CD8-positive, alpha-beta memory T cell (primary cell): ENCODE data around the gene TMX1. TPM values are rescaled to one million over a fixed set of nuclear protein-coding genes. Genes with fewer than 3 reads are reported as not detected.
A peak's percentile ranks its signal among the peaks of the same experiment; 100 is the strongest.

Experiments
- CTCF ChIA-PET: fragments of 350-600 bp; sonication (Branson Sonifier 250); formaldehyde crosslinking; loops from one replicate; lab custom pipeline; 2021; ENCODE audit warnings: antibody characterized with exemption; lab: Charles Lee
- POLR2A ChIA-PET: fragments of 350-600 bp; sonication (Branson Sonifier 250); formaldehyde crosslinking; loops from one replicate; lab custom pipeline; 2021; ENCODE audit warnings: antibody characterized with exemption; lab: Charles Lee
- DNase-seq, 5 donors: peaks; one replicate each; pipeline versions ENCODE4 v3.0.0 to v3.0.0-alpha.2; 2020 to 2022; ENCODE audit warnings: mixed read lengths in 1 of 5
- H3K27ac ChIP-seq: one replicate; pipeline ENCODE4 v1.7.0; 2013; ENCODE audit warnings: low read depth, mild to moderate bottlenecking, low read length, moderate library complexity
- H3K27me3 ChIP-seq: 2 replicates; pipeline ENCODE4 v1.7.0; 2013; ENCODE audit warnings: low read length, mild to moderate bottlenecking; ENCODE audit not compliant: insufficient read depth, poor library complexity, severe bottlenecking
- H3K36me3 ChIP-seq: 2 replicates; pipeline ENCODE4 v1.7.0; 2013; ENCODE audit warnings: mild to moderate bottlenecking, low read length, moderate library complexity; ENCODE audit not compliant: insufficient read depth
- H3K4me1 ChIP-seq: 2 replicates; pipeline ENCODE4 v1.7.0; 2013; ENCODE audit warnings: mild to moderate bottlenecking, low read length, moderate library complexity; ENCODE audit not compliant: insufficient read depth
- H3K4me3 ChIP-seq: 2 replicates; pipeline ENCODE4 v1.7.0; 2013; ENCODE audit warnings: mild to moderate bottlenecking, low read length
- H3K9me3 ChIP-seq: 2 replicates; pipeline ENCODE4 v1.7.0; 2013; ENCODE audit warnings: mild to moderate bottlenecking, low read length
- H3K27ac Mint-ChIP-seq, 8 donors: one replicate each; pipeline ENCODE4 v1.8.0; 2020 to 2021; ENCODE audit warnings: mixed read lengths in 8 of 8, mild to moderate bottlenecking in 6 of 8, inconsistent platforms in 3 of 8, moderate library complexity in 3 of 8
- H3K27me3 Mint-ChIP-seq, 2 donors: one replicate each; pipeline ENCODE4 v1.8.0; 2020 to 2021; ENCODE audit warnings: mixed read lengths in 2 of 2, mild to moderate bottlenecking in 1 of 2, moderate library complexity in 1 of 2
- H3K36me3 Mint-ChIP-seq, 3 donors: one replicate each; pipeline ENCODE4 v1.8.0; 2020 to 2021; ENCODE audit warnings: mixed read lengths in 3 of 3, inconsistent platforms in 1 of 3, mild to moderate bottlenecking in 1 of 3
- H3K4me1 Mint-ChIP-seq, 3 donors: one replicate each; pipeline ENCODE4 v1.8.0; 2020 to 2021; ENCODE audit warnings: mixed read lengths in 3 of 3, inconsistent platforms in 1 of 3, mild to moderate bottlenecking in 1 of 3
- H3K4me3 Mint-ChIP-seq, 7 donors: one replicate each; pipeline ENCODE4 v1.8.0; 2020 to 2021; ENCODE audit warnings: mixed read lengths in 7 of 7, mild to moderate bottlenecking in 6 of 7, moderate library complexity in 4 of 7, inconsistent platforms in 2 of 7
- H3K9me3 Mint-ChIP-seq, 5 donors: one replicate each; pipeline ENCODE4 v1.8.0; 2020 to 2022; ENCODE audit warnings: mixed read lengths in 5 of 5, mild to moderate bottlenecking in 3 of 5, moderate library complexity in 2 of 5, inconsistent platforms in 1 of 5
- polyA plus RNA-seq: library from polyadenylated mRNA; unstranded; fragments of 300-500 nt; fragmentation: Illumina TruSeq; gene quantifications from one replicate; pipeline ENCODE4 v1.2.3, GENCODE V29; 2021
- total RNA-seq, 2 experiments: library from RNA; stranded (reverse); gene quantifications; one replicate each; pipeline ENCODE4 v1.2.3, GENCODE V29; 2021

The TMX1 gene
- total and polyA plus RNA-seq, 3 experiments from 2014 or later, result 43.3 to 55.1 (median 51.8) TPM

DNA sequence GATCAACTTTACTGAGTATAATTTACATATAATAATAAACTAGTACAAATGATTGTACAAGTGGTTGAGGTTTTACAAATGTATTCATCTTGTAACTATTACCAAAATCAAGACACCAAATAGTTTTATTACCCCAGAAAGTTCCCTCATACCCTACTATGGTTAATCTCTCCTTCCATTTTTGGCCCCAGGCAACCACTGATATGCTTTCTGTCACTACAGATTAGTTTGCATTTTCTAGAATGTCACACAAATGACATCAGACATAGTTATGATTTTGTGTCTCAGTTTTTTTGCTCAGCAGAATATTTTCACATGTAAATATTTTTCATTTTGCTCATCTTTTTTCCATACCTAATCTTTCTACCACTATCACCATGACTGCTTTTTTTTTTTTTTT lies 49.1 kb downstream of the TMX1 start:
- peaks cover 0 to 2% (median 0%) of the 10 kb centered on the region in 3 donors for H3K36me3 Mint-ChIP-seq
- Histone ChIP-seq H3K27ac (no peak overlapping the region), H3K36me3 (no peaks in the 10 kb centered on the region), H3K27me3 (no peaks in the 10 kb centered on the region), H3K4me1 (no peaks in the 10 kb centered on the region), H3K4me3 (no peak overlapping the region), H3K9me3 (no peaks in the 10 kb centered on the region)
- no peaks in the 10 kb centered on the region for H3K27me3 Mint-ChIP-seq
- POLR2A ChIA-PET, result no interaction called here
- no peak for DNase-seq
- no peak overlapping the region for H3K27ac Mint-ChIP-seq
- H3K4me3 Mint-ChIP-seq, result no peak overlapping the region
- H3K9me3 Mint-ChIP-seq, result no peaks in the 10 kb centered on the region
- H3K4me1 Mint-ChIP-seq, result no peaks in the 10 kb centered on the region
- CTCF ChIA-PET, result no interaction called here

- ChIA-PET CTCF (no interaction called here), POLR2A (no interaction called here)
- H3K36me3 ChIP-seq, result no peaks in the 10 kb centered on the region
- no peaks in the 10 kb centered on the region for H3K9me3 Mint-ChIP-seq
- no peaks in the 10 kb centered on the region for H3K9me3 ChIP-seq
- no peak overlapping the region for H3K4me3 ChIP-seq
- no peaks in the 10 kb centered on the region for H3K27me3 Mint-ChIP-seq
- no peaks in the 10 kb centered on the region for H3K27me3 ChIP-seq
- H3K4me1 ChIP-seq, result no peaks in the 10 kb centered on the region
- H3K27ac Mint-ChIP-seq, result no peak overlapping the region
- no peak for DNase-seq
- H3K4me3 Mint-ChIP-seq, result no peak overlapping the region
- no peaks in the 10 kb centered on the region for H3K4me1 Mint-ChIP-seq
- no peak overlapping the region for H3K27ac ChIP-seq
- H3K36me3 Mint-ChIP-seq, result peaks cover 0 to 2% (median 0%) of the 10 kb centered on the region in 3 donors
These were observed 50.1 kb downstream of the TMX1 start for GRCh38 chr14:51290132-51290531.

DNA sequence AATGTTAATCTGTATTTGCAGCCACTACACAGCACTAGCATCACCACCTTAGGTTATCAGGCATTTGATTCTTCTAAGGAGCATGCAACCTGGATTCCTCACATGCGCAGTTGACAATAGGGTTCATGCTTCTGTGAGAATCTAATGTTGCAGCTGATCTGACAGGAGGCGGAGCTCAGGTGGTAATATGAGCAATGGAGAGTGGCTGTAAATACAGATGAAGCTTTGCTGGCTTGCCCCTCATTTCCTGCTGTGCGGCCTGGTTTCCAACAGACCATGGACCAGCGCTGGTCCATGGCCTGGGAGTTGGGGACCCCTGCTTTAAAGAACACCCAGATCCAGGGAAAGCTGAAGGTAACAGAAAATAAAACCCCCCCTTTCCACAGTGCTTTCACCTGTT lies 51.0 kb downstream of the TMX1 start:
- H3K27ac ChIP-seq, result no peak overlapping the region
- Mint-ChIP-seq H3K27me3 (peaks cover 0 to 4% of the 10 kb centered on the region in 2 donors), H3K4me1 (no peaks in the 10 kb centered on the region), H3K4me3 (no peak overlapping the region), H3K36me3 (peaks cover 0 to 2% (median 0%) of the 10 kb centered on the region in 3 donors), H3K27ac (peak overlapping the region in 1 of 8 donors; percentile 56), H3K9me3 (no peaks in the 10 kb centered on the region)
- POLR2A ChIA-PET, result no interaction called here
- H3K27me3 ChIP-seq, result no peaks in the 10 kb centered on the region
- H3K4me1 ChIP-seq, result no peaks in the 10 kb centered on the region
- DNase-seq, result no peak
- H3K36me3 ChIP-seq, result no peaks in the 10 kb centered on the region
- H3K9me3 ChIP-seq, result no peaks in the 10 kb centered on the region
- CTCF ChIA-PET, result no interaction called here
- no peak overlapping the region for H3K4me3 ChIP-seq

DNA sequence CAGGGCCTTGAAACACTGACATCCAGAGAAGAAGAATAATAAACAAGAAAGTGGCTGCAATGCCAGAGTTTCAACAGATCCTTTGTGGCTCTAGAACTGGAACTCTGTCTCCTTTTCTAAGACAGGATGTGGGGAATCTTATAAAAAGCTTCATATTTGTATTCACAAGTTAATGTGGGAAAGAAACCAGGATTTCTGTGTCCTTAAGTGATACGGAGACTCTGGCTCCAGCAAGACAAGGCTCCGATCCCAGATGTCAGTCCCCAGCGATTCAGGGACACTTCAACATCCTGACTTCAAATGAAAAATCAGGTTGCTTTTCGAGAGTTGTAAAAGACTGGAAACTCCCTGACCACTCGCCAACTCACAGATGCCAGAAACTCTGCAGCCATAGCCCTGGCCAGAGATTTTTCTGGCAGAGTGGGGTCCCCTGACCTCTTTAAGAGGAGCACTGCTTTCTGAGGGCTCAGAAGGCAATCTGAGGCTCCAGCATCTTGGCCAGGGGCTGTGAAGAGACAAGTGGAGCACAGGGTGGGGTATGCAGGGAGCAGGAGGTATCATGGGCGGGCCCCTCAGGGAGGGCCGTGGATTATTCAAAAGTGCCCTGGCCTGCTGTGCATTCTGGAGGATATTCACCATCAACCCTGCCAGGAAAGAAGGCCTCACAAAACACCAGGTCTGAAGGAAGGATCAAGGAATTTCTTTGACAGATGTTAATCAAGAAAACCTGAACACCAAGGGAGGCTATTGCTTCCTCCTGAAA lies 53.3 kb downstream of the TMX1 start:
- DNase-seq, result no peak
- no peaks in the 10 kb centered on the region for H3K9me3 Mint-ChIP-seq
- H3K4me1 ChIP-seq, result no peaks in the 10 kb centered on the region
- H3K4me1 Mint-ChIP-seq, result peaks cover 0 to 1% (median under 1%) of the 10 kb centered on the region in 3 donors
- H3K27ac ChIP-seq, result no peak overlapping the region
- ChIA-PET POLR2A (no interaction called here), CTCF (interaction anchor here (1.0 kb wide), 1 partner anchor 10 kb away, joined by 3 read pairs; no protein-coding TSS in a partner anchor)
- no peaks in the 10 kb centered on the region for H3K9me3 ChIP-seq
- peak overlapping the region in 1 of 8 donors; percentile 4 for H3K27ac Mint-ChIP-seq
- H3K36me3 ChIP-seq, result no peaks in the 10 kb centered on the region
- H3K27me3 ChIP-seq, result no peaks in the 10 kb centered on the region
- no peaks in the 10 kb centered on the region for H3K36me3 Mint-ChIP-seq
- no peak overlapping the region for H3K4me3 ChIP-seq
- H3K27me3 Mint-ChIP-seq, result peaks cover 0 to 4% of the 10 kb centered on the region in 2 donors
- H3K4me3 Mint-ChIP-seq, result no peak overlapping the region

DNA sequence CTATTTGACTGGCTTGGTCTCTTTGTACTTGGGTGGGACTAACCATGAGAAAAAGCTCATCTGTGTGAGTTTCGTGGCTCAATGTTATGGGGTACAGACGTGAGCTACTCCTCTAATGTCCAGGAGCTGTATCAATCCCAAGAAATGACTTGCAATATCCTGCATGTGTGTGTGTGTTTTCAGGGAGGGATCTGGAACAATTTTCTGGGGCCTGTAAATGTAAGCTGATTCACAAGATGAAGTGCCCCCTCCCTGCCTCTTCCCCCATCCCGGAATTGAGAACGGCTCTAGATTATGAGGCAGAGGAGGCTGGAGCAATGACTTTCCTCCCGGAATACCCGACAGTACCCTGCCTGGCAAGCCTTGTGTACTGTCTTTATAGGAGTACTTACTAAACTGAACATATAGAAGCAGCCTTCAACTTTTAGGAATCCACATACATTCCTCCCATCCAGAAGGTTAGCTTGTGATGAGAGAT lies 53.9 kb downstream of the TMX1 start:
- Mint-ChIP-seq H3K4me1 (peaks cover 4 to 8% (median 7%) of the 10 kb centered on the region in 3 donors), H3K4me3 (no peak overlapping the region), H3K27ac (peak overlapping the region in 2 of 8 donors; percentile 4 to 87), H3K27me3 (peaks cover 0 to 4% of the 10 kb centered on the region in 2 donors), H3K9me3 (no peaks in the 10 kb centered on the region), H3K36me3 (no peaks in the 10 kb centered on the region)
- Histone ChIP-seq H3K4me1 (no peaks in the 10 kb centered on the region), H3K4me3 (no peak overlapping the region), H3K27ac (no peak overlapping the region), H3K36me3 (no peaks in the 10 kb centered on the region), H3K9me3 (no peaks in the 10 kb centered on the region), H3K27me3 (no peaks in the 10 kb centered on the region)
- ChIA-PET CTCF (interaction anchor here (1.0 kb wide), 1 partner anchor 11 kb away, joined by 3 read pairs; no protein-coding TSS in a partner anchor), POLR2A (no interaction called here)
- DNase-seq, result no peak

- H3K27me3 Mint-ChIP-seq, result peaks cover 0 to 4% of the 10 kb centered on the region in 2 donors
- no peaks in the 10 kb centered on the region for H3K9me3 ChIP-seq
- H3K9me3 Mint-ChIP-seq, result no peaks in the 10 kb centered on the region
- H3K36me3 ChIP-seq, result no peaks in the 10 kb centered on the region
- no peaks in the 10 kb centered on the region for H3K4me1 ChIP-seq
- no peak for DNase-seq
- H3K36me3 Mint-ChIP-seq, result no peaks in the 10 kb centered on the region
- CTCF ChIA-PET, result no interaction called here
- POLR2A ChIA-PET, result no interaction called here
- H3K27ac ChIP-seq, result no peak overlapping the region
- no peaks in the 10 kb centered on the region for H3K27me3 ChIP-seq
- no peak overlapping the region for H3K27ac Mint-ChIP-seq
- no peak overlapping the region for H3K4me3 ChIP-seq
- peaks cover 4 to 14% (median 7%) of the 10 kb centered on the region in 3 donors for H3K4me1 Mint-ChIP-seq
- no peak overlapping the region for H3K4me3 Mint-ChIP-seq
These were observed 55.0 kb downstream of the TMX1 start for GRCh38 chr14:51294951-51295525.

DNA sequence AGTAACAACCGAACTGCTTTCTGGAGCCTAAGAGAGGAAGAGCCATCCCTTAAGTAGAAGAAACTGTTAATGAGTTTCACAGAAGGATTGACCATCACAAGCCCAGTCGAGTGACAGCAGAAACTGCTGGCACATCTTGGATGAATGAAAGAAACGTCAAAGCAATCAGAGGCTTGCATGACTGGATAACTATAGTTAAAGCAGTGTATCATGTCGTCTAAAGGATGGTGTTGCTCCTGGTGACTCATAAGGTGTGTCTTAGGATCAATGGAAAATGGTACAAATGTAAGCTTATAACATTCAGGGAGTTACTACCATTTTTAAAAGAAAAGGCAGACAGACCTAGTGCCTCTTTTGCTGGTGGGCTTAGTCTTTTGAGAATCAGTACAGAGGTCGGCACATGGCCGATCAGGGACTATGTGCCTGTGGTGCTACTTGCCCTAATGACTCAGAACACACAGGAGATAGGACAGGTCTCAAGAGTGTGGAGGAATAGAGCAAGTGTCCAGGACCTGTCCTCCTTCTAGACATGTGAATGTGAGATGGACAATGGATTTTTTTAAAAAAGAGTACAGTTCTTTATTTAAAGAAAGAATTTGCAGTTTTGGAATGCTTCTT lies 55.7 kb downstream of the TMX1 start:
- CTCF ChIA-PET, result no interaction called here
- peaks cover 4 to 14% (median 7%) of the 10 kb centered on the region in 3 donors for H3K4me1 Mint-ChIP-seq
- no peak for DNase-seq
- Histone ChIP-seq H3K4me3 (no peak overlapping the region), H3K9me3 (no peaks in the 10 kb centered on the region), H3K36me3 (no peaks in the 10 kb centered on the region), H3K27ac (no peak overlapping the region), H3K27me3 (no peaks in the 10 kb centered on the region), H3K4me1 (no peaks in the 10 kb centered on the region)
- no peaks in the 10 kb centered on the region for H3K9me3 Mint-ChIP-seq
- no peak overlapping the region for H3K27ac Mint-ChIP-seq
- H3K27me3 Mint-ChIP-seq, result peaks cover 0 to 4% of the 10 kb centered on the region in 2 donors
- POLR2A ChIA-PET, result no interaction called here
- no peak overlapping the region for H3K4me3 Mint-ChIP-seq
- H3K36me3 Mint-ChIP-seq, result no peaks in the 10 kb centered on the region

DNA sequence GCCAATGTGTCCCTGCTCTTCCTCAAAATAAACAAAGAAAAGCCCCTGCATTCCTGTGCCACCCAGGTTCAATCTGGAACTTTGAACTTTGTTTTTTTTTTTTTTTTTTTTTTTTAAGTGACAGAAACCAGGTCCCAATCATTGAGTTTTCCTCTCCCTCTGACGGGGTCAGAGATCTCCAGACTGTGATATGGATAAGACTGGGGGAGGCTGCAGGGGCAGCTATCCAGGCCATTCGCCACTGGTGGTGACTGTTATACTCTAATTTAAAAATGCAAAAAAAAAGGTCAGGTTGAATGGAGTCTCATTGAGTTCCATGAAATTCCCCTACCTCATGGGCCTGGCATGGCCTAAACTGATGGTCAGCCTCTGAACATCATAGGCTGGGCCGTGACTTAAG lies 57.0 kb downstream of the TMX1 start:
- no peaks in the 10 kb centered on the region for H3K4me1 ChIP-seq
- ChIA-PET POLR2A (no interaction called here), CTCF (no interaction called here)
- no peaks in the 10 kb centered on the region for H3K27me3 ChIP-seq
- DNase-seq, result no peak
- no peaks in the 10 kb centered on the region for H3K36me3 Mint-ChIP-seq
- no peak overlapping the region for H3K4me3 Mint-ChIP-seq
- H3K27ac ChIP-seq, result no peak overlapping the region
- peaks cover 4 to 14% (median 7%) of the 10 kb centered on the region in 3 donors for H3K4me1 Mint-ChIP-seq
- H3K27ac Mint-ChIP-seq, result no peak overlapping the region
- no peaks in the 10 kb centered on the region for H3K9me3 Mint-ChIP-seq
- H3K27me3 Mint-ChIP-seq, result peaks cover 0 to 4% of the 10 kb centered on the region in 2 donors
- no peaks in the 10 kb centered on the region for H3K9me3 ChIP-seq
- H3K36me3 ChIP-seq, result no peaks in the 10 kb centered on the region
- no peak overlapping the region for H3K4me3 ChIP-seq
